BLaER1 (cell line): Measurements from ENCODE around the gene FASTKD1.

Experiments
- H3K27ac ChIP-seq: shearing (Covaris generic); formaldehyde crosslinking; 2 replicates; pipeline ENCODE4 v1.8.1; 2022
- H3K27me3 ChIP-seq: shearing (Covaris generic); formaldehyde crosslinking; 2 replicates; pipeline ENCODE4 v1.8.1; 2022
- H3K36me3 ChIP-seq: shearing (Covaris generic); formaldehyde crosslinking; 2 replicates; pipeline ENCODE4 v1.8.1; 2022
- H3K4me1 ChIP-seq: shearing (Covaris generic); formaldehyde crosslinking; 2 replicates; pipeline ENCODE4 v1.8.1; 2022
- H3K4me2 ChIP-seq: shearing (Covaris generic); formaldehyde crosslinking; 2 replicates; pipeline ENCODE4 v1.8.1; 2022
- H3K4me3 ChIP-seq: shearing (Covaris generic); formaldehyde crosslinking; 2 replicates; pipeline ENCODE4 v1.8.1; 2022
- H3K9ac ChIP-seq: shearing (Covaris generic); formaldehyde crosslinking; 2 replicates; pipeline ENCODE4 v1.8.1; 2022
- H3K9me3 ChIP-seq: shearing (Covaris generic); formaldehyde crosslinking; 2 replicates; pipeline ENCODE4 v1.8.1; 2022
- H4K20me1 ChIP-seq: shearing (Covaris generic); formaldehyde crosslinking; 2 replicates; pipeline ENCODE4 v1.8.1; 2022
- Cebpa-rat ChIP-seq: shearing (Covaris generic); IDR thresholded peaks from 2 replicates; pipeline ENCODE4 v1.8.1; 2022

The FASTKD1 gene

GRCh38 chr2:169485650-169486138, 88.0 kb downstream of the FASTKD1 start:
- Histone ChIP-seq H3K9me3 (no peaks in the 10 kb centered on the region), H3K4me3 (no peak overlapping the region), H3K36me3 (no peaks in the 10 kb centered on the region), H3K9ac (no peak overlapping the region), H3K27ac (no peak overlapping the region), H3K4me2 (no peak overlapping the region), H4K20me1 (no peaks in the 10 kb centered on the region), H3K4me1 (no peaks in the 10 kb centered on the region), H3K27me3 (no peaks in the 10 kb centered on the region)
- TF ChIP-seq Cebpa-rat, result no peak

DNA sequence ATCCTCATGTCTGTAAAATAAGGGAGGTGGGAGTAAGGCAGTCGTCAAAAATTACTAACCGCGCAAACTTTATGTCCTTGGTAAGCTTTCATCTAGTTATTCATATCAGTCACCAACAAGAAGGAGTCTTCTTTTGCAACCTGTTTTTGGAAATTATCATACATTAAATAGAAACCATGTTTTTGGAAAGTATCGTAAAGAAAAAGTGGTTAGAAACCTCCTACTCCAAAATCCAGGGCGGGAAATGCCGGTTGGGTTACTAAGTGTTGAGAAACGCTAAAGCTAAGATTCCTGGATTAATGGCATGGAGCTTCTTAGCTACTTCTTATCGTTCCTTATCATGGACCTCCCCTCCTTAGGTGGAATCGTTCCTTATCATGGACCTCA, 93.6 kb downstream of the FASTKD1 start:
- H3K27ac ChIP-seq, result no peak overlapping the region
- peak overlapping the region; percentile 61; the same call in 1 of the 2 replicates for H3K9ac ChIP-seq

More for the DNA sequence above, 93.6 kb downstream of the FASTKD1 start:
- Histone ChIP-seq H3K4me2 (peak overlapping the region; percentile 68), H3K9me3 (peaks cover 16% of the 10 kb centered on the region), H4K20me1 (no peaks in the 10 kb centered on the region), H3K27me3 (peaks cover 19% of the 10 kb centered on the region), H3K4me3 (peak overlapping the region; percentile 70), H3K36me3 (no peaks in the 10 kb centered on the region), H3K4me1 (0 out of 2 replicates have a peak, but pooled peaks cover 5% of the 10 kb centered on the region)
- no peak for TF ChIP-seq Cebpa-rat
